Measurements from ENCODE around the gene CASZ1.

CASZ1 gene

DNA sequence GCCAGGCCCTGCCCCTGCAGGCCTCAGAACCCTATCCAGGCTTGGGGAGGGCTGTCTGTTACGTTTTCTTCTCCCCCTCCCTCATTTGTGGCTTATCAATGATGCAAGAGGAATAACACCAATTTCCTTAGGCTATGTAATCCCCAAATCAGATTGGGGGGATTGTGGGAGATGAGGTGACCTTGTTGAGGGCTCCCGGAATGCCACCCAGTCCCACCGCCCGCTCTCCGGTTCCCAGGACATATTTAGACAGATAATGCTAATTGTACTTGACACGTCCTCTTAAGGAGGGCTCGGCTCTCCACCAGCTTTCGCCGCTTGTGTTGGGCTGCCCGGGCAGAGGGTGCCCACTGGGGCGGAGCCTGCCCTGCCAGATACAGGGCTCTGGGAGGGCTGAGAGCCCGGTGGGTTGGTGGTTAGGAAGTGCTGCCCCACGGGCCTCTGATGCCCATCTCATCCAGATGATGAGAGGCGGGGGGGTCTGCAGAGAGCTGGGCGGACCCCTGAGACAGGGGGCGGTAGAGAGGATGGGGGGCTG is 90.0 kb downstream of the CASZ1 start:
- Histone ChIP-seq H3K27me3 (ENCODE audit: low read depth, low read length) (no peaks in the 10 kb centered on the region), H3K4me3 (ENCODE audit: low read depth in 1 of 2, low read length in 2 of 2) (no peak overlapping the region), H3K27ac (ENCODE audit: low read length) (no peak overlapping the region), H3K9me3 (ENCODE audit: control insufficient read depth in 1 of 2, low read length in 2 of 2) (no peaks in the 10 kb centered on the region), H3K4me1 (ENCODE audit: control insufficient read depth in 1 of 2, insufficient read depth in 2 of 2, low read length in 2 of 2) (peaks cover 0 to 3% of the 10 kb centered on the region in 2 donors), H3K36me3 (ENCODE audit: control insufficient read depth in 1 of 2, insufficient read depth in 2 of 2, low read length in 2 of 2) (no peaks in the 10 kb centered on the region)

DNA sequence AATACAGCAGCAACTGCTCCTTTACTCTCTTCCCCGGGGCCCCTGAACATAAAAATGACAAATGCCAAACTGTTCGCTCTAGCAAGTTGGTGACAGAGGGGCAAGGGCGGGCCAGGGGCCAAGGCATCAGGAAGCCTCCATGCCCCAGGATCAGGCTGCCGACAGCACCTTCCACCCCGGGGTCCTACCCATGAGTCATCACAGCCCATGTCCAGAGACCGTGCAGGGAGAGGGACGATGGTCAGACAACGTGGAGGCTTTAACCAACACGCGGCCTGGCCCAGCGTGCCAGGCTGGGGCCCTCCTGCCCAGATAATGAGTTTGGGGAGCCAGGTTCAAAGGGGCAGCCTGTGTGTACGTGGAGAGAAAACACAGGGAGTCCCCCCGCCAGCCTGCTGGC is 90.5 kb downstream of the CASZ1 start:
- Histone ChIP-seq H3K36me3 (ENCODE audit: control insufficient read depth in 1 of 2, insufficient read depth in 2 of 2, low read length in 2 of 2) (no peaks in the 10 kb centered on the region), H3K4me3 (ENCODE audit: low read depth in 1 of 2, low read length in 2 of 2) (no peak overlapping the region), H3K27ac (ENCODE audit: low read length) (no peak overlapping the region), H3K27me3 (ENCODE audit: low read depth, low read length) (no peaks in the 10 kb centered on the region), H3K4me1 (ENCODE audit: control insufficient read depth in 1 of 2, insufficient read depth in 2 of 2, low read length in 2 of 2) (peaks cover 0 to 3% of the 10 kb centered on the region in 2 donors), H3K9me3 (ENCODE audit: control insufficient read depth in 1 of 2, low read length in 2 of 2) (no peaks in the 10 kb centered on the region)

DNA sequence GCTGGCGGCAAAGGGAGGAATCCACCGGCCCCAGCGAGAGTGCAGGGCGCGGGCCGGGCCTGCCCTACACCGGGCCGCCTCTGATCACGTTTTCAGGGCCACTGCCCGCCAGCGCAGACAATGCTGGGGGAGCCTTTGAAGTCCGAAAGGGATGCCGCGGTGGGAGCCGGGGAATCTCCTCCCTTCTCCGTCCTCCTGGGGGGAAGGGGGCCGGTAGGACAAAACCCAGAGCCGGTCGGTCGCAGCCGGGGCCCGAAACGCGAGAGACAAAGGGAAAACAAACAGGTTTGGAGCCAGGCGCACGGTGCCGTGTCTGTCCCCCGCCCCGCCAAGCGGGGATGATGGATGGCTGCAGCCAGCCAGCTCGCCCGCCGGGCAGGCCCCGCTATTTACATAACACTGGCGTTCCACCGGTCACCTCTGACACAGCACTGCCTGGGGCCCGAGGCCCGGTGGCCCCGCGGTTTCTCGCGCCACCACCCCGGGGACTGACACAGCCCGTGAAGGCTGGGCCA is 92.0 kb downstream of the CASZ1 start:
- Histone ChIP-seq H3K9me3 (ENCODE audit: control insufficient read depth in 1 of 2, low read length in 2 of 2) (no peaks in the 10 kb centered on the region), H3K4me3 (ENCODE audit: low read depth in 1 of 2, low read length in 2 of 2) (no peak overlapping the region), H3K4me1 (ENCODE audit: control insufficient read depth in 1 of 2, insufficient read depth in 2 of 2, low read length in 2 of 2) (peaks cover 0 to 4% of the 10 kb centered on the region in 2 donors), H3K27me3 (ENCODE audit: low read depth, low read length) (no peaks in the 10 kb centered on the region), H3K27ac (ENCODE audit: low read length) (no peak overlapping the region), H3K36me3 (ENCODE audit: control insufficient read depth in 1 of 2, insufficient read depth in 2 of 2, low read length in 2 of 2) (no peaks in the 10 kb centered on the region)

DNA sequence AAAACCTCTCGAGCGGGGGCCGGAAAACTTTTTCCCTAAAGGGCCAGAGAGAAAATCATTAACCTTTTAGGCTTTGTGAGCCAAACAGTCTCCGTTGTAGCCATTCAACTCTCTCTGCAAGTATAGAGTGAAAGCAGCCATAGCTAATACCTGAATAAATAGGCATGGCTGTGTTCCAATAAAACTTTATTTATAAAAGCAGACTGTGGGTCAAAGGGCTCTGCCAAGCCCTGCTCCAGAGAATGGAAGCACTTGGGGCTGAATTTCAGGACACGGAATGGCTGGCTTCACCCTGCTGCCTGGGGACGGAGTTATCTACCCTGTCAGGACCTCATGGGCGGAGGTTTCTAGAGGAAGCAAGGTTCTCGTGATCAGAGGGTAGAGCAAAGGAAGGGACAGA is 92.7 kb downstream of the CASZ1 start:
- H3K4me3 ChIP-seq (ENCODE audit: low read depth in 1 of 2, low read length in 2 of 2) = no peak overlapping the region
- no peaks in the 10 kb centered on the region for H3K27me3 ChIP-seq (ENCODE audit: low read depth, low read length)
- H3K9me3 ChIP-seq (ENCODE audit: control insufficient read depth in 1 of 2, low read length in 2 of 2) = no peaks in the 10 kb centered on the region
- H3K4me1 ChIP-seq (ENCODE audit: control insufficient read depth in 1 of 2, insufficient read depth in 2 of 2, low read length in 2 of 2) = peaks cover 0 to 6% of the 10 kb centered on the region in 2 donors
- no peaks in the 10 kb centered on the region for H3K36me3 ChIP-seq (ENCODE audit: control insufficient read depth in 1 of 2, insufficient read depth in 2 of 2, low read length in 2 of 2)
- H3K27ac ChIP-seq (ENCODE audit: low read length) = no peak overlapping the region

DNA sequence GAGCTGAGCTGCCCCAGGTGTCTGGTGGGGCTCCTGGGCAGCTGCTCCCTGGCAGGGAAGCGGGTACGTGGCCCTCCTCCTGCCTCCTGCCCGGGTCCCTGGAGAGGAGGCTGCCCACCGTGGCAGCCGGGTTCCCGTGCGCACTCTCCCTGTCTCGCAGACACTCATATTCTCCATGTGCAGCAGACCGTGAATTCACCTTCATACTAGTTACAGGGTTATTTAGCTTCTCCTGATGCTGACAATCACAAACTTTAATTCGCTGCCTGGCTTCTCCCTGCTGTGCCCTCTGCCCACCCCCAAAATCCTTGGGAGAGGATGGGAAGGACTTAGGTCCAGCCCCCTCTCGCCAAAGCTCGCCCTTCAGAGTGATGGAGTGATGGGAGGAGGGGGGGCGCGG is 95.3 kb downstream of the CASZ1 start:
- no peaks in the 10 kb centered on the region for H3K27me3 ChIP-seq (ENCODE audit: low read depth, low read length)
- no peaks in the 10 kb centered on the region for H3K36me3 ChIP-seq (ENCODE audit: control insufficient read depth in 1 of 2, insufficient read depth in 2 of 2, low read length in 2 of 2)
- H3K4me1 ChIP-seq (ENCODE audit: control insufficient read depth in 1 of 2, insufficient read depth in 2 of 2, low read length in 2 of 2) = peaks cover 0 to 6% of the 10 kb centered on the region in 2 donors
- no peak overlapping the region for H3K27ac ChIP-seq (ENCODE audit: low read length)
- no peak overlapping the region for H3K4me3 ChIP-seq (ENCODE audit: low read depth in 1 of 2, low read length in 2 of 2)
- H3K9me3 ChIP-seq (ENCODE audit: control insufficient read depth in 1 of 2, low read length in 2 of 2) = no peaks in the 10 kb centered on the region

DNA sequence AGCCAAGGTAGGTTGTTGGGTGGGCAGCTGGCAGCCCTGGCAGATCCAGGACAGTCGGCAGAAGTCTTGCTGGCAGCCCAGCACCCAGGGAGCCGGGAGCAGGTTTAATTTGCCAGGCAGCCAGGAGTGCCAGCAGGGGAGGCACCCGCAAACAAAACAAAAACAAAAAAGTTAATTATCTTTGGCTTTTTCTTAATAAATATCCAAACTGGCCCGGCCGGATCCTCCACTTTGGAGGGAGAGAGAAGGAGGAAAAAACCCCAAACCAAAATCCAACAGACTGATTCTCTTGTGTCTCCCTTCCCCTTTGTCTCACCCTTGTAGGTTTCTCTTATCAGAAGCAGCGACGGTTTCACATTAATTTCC is 97.0 kb downstream of the CASZ1 start:
- Histone ChIP-seq H3K36me3 (ENCODE audit: control insufficient read depth in 1 of 2, insufficient read depth in 2 of 2, low read length in 2 of 2) (no peaks in the 10 kb centered on the region), H3K27me3 (ENCODE audit: low read depth, low read length) (no peaks in the 10 kb centered on the region), H3K27ac (ENCODE audit: low read length) (no peak overlapping the region), H3K4me3 (ENCODE audit: low read depth in 1 of 2, low read length in 2 of 2) (no peak overlapping the region), H3K4me1 (ENCODE audit: control insufficient read depth in 1 of 2, insufficient read depth in 2 of 2, low read length in 2 of 2) (peaks cover 0 to 12% of the 10 kb centered on the region in 2 donors), H3K9me3 (ENCODE audit: control insufficient read depth in 1 of 2, low read length in 2 of 2) (no peaks in the 10 kb centered on the region)

DNA sequence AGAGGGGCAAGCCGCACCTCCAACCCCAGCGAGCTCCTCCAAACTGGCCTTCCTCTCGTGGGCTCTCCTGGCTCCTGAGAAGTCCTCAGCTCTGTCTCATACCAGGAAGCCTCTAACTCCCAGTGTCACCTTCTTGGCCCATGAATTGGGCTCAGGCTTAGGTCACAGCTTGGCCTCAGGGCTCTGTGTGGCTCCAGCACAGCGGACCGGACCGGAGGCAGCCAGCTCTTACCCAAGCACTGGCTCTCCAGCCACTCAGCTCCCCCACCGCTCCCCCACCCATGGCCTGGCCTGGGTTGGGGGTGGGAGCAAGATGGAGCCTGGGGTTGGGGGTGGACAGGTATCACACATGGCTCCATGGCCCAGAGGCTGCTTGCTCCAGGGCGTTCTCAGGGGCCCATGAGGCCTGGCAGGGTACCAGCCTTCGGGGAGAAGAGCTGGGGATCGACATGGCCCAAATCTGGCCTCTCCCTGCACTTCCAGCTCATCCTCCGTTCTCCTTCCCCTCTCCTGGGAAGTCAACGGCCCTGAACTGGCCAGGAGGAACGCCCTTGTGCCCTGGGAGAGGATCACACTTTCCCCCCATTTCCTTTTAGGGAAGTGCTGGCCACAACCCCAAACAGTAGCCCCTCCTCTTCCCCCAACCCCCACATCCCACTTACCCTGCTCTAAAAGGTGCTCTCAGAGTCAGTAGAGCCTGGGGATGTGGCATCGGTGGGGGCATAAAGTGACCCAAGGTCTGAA is 97.5 kb downstream of the CASZ1 start:
- H3K27me3 ChIP-seq (ENCODE audit: low read depth, low read length) = no peaks in the 10 kb centered on the region
- no peaks in the 10 kb centered on the region for H3K9me3 ChIP-seq (ENCODE audit: control insufficient read depth in 1 of 2, low read length in 2 of 2)
- no peak overlapping the region for H3K4me3 ChIP-seq (ENCODE audit: low read depth in 1 of 2, low read length in 2 of 2)
- H3K36me3 ChIP-seq (ENCODE audit: control insufficient read depth in 1 of 2, insufficient read depth in 2 of 2, low read length in 2 of 2) = no peaks in the 10 kb centered on the region
- no peak overlapping the region for H3K27ac ChIP-seq (ENCODE audit: low read length)
- H3K4me1 ChIP-seq (ENCODE audit: control insufficient read depth in 1 of 2, insufficient read depth in 2 of 2, low read length in 2 of 2) = peaks cover 0 to 12% of the 10 kb centered on the region in 2 donors

DNA sequence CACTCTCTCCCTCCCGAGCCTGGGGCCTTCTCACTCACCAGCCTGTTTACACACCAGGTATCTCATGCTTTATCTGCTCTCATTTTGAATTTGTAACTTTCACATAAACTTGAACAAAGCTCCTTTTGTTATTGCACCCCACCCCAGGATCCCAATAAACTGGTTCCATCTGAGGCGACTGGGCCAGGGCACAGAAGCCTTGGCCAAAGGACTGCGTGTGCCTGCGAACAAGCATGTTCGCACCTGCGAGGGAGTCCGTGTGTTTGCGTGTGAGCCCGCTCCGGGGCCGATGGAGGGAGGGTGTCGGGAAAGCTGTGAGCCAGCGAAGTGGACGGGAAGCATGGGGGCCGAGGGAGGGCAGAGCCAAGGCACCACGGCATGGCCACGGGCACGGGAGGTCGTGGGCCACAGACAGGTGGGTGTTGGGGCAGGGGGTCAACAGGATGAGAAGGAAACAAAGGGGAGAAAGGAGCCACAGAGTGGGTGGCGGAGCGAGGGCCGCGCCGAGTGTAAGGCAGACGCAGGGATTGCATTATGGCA is 98.8 kb downstream of the CASZ1 start:
- H3K4me3 ChIP-seq (ENCODE audit: low read depth in 1 of 2, low read length in 2 of 2) = no peak overlapping the region
- no peaks in the 10 kb centered on the region for H3K9me3 ChIP-seq (ENCODE audit: control insufficient read depth in 1 of 2, low read length in 2 of 2)
- H3K27me3 ChIP-seq (ENCODE audit: low read depth, low read length) = no peaks in the 10 kb centered on the region
- no peak overlapping the region for H3K27ac ChIP-seq (ENCODE audit: low read length)
- peaks cover 4 to 12% of the 10 kb centered on the region in 2 donors for H3K4me1 ChIP-seq (ENCODE audit: control insufficient read depth in 1 of 2, insufficient read depth in 2 of 2, low read length in 2 of 2)
- H3K36me3 ChIP-seq (ENCODE audit: control insufficient read depth in 1 of 2, insufficient read depth in 2 of 2, low read length in 2 of 2) = no peaks in the 10 kb centered on the region

DNA sequence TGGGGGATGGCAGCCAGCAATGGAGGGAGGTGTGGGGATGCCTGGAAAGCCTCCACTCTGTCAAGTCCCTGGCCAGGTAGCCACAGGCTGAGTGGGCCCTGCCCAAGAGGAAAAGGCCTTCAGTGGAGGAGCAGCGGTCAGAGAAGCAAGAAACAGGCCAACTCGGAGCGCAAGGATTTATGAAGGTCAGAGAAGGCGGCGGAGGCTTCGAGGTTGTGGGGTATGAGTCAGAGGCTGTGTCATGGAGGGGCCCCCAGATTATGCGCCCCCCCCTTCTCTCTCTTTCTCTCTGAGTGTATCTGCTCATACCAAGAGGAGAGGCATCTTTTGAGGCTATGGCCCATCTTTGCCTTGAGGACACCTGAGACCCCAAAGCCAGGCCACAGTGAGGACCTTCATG is 99.5 kb downstream of the CASZ1 start:
- no peaks in the 10 kb centered on the region for H3K36me3 ChIP-seq (ENCODE audit: control insufficient read depth in 1 of 2, insufficient read depth in 2 of 2, low read length in 2 of 2)
- no peak overlapping the region for H3K27ac ChIP-seq (ENCODE audit: low read length)
- no peak overlapping the region for H3K4me3 ChIP-seq (ENCODE audit: low read depth in 1 of 2, low read length in 2 of 2)
- peaks cover 6 to 16% of the 10 kb centered on the region in 2 donors for H3K4me1 ChIP-seq (ENCODE audit: control insufficient read depth in 1 of 2, insufficient read depth in 2 of 2, low read length in 2 of 2)
- H3K27me3 ChIP-seq (ENCODE audit: low read depth, low read length) = no peaks in the 10 kb centered on the region
- no peaks in the 10 kb centered on the region for H3K9me3 ChIP-seq (ENCODE audit: control insufficient read depth in 1 of 2, low read length in 2 of 2)

DNA sequence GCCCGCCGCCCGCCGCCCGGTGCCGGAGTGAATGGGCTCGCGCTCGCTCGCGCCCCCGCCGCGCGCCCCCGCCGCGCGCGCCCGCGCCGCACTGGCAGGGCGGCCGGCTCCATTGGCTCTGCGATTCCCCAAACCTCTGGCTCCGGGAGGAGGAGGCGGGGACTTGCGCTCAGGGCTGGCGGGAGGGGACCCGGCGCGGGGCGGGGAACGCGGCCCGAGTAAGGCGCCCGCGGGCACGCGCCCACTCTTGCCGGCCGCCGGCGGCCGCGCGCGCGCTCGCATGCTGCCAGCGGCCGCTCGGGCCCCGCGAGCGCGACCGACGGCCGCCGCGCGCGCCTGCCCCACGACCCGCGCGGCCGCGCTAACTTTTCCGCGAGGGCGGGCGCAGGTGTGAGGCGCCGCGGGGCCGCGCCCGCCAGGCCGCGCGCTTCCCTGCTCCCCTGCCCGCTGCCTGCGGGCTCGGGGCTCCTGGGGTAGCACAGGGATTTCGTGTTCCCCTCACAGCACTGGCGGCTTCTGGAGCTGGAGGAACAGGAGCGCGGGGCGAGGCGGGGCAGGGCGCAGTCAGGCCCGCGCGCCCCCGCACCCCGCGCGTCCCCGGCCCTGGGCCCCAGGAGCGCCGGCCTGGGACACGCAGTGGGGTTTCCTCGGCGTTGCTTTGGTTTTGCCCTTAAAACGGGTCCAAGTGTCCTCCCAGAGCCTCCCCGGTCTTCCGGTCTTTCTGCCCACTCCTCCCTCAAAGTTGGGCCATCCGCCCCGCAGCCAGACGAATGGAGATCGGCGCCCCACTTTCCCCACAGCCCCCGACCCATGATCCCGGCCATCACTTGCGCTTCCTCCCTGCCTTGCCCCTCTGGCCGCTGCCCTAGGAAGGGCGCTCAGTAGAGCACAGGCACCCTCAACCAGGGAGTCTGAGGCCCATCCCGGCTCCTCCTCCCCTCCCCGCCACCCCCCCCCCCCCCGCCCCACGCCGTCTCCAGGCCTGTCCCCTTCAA is 101.5 kb downstream of the CASZ1 start:
- peaks cover 6 to 31% of the 10 kb centered on the region in 2 donors for H3K4me1 ChIP-seq (ENCODE audit: control insufficient read depth in 1 of 2, insufficient read depth in 2 of 2, low read length in 2 of 2)
- no peaks in the 10 kb centered on the region for H3K9me3 ChIP-seq (ENCODE audit: control insufficient read depth in 1 of 2, low read length in 2 of 2)
- no peaks in the 10 kb centered on the region for H3K27me3 ChIP-seq (ENCODE audit: low read depth, low read length)
- H3K4me3 ChIP-seq (ENCODE audit: low read depth in 1 of 2, low read length in 2 of 2) = peak overlapping the region in 1 of 2 donors; percentile 62
- H3K27ac ChIP-seq (ENCODE audit: low read length) = no peak overlapping the region
- no peaks in the 10 kb centered on the region for H3K36me3 ChIP-seq (ENCODE audit: control insufficient read depth in 1 of 2, insufficient read depth in 2 of 2, low read length in 2 of 2)

DNA sequence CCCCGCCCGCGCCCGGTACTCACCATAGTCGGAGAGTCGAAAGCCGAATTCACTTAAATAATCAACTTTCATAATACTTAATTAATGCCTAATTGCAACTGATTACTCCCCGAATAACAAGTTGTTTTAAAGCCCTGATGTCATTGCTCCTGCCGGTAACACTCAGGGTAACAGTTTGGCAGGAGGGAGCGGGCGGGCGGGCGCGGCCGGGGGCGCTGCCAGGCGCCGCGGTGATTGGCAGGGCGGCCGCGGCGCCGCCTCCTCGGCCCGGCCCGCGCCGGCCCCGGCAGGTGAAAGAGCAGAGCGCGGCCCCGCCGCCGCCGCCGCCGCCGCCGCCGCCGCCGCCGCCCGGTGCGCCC is 102.2 kb downstream of the CASZ1 start:
- Histone ChIP-seq H3K4me1 (ENCODE audit: control insufficient read depth in 1 of 2, insufficient read depth in 2 of 2, low read length in 2 of 2) (peaks cover 9 to 35% of the 10 kb centered on the region in 2 donors), H3K36me3 (ENCODE audit: control insufficient read depth in 1 of 2, insufficient read depth in 2 of 2, low read length in 2 of 2) (no peaks in the 10 kb centered on the region), H3K4me3 (ENCODE audit: low read depth in 1 of 2, low read length in 2 of 2) (peak overlapping the region in 1 of 2 donors; percentile 75), H3K27ac (ENCODE audit: low read length) (no peak overlapping the region), H3K27me3 (ENCODE audit: low read depth, low read length) (no peaks in the 10 kb centered on the region), H3K9me3 (ENCODE audit: control insufficient read depth in 1 of 2, low read length in 2 of 2) (no peaks in the 10 kb centered on the region)

Data from muscle layer of duodenum (tissue), 2 donors.